Keratinocyte (primary cell): ENCODE measurements around the gene JAKMIP1. TPM values are rescaled to one million over a fixed set of nuclear protein-coding genes. Genes with fewer than 3 reads are reported as not detected.

Experiments
- DNase-seq: peaks from one replicate; pipeline ENCODE4 v3.0.0-alpha.2; 2011; ENCODE audit warnings: low read depth, missing footprints, low spot score
- FAIRE-seq: peaks from 2 replicates; lab custom pipeline; 2011; peaks lifted over from hg19 to GRCh38; lab: Jason Lieb, UNC
- H2AFZ ChIP-seq: 2 replicates; pipeline ENCODE4 v1.6.0; 2012; ENCODE audit warnings: low read length, control low read depth, inconsistent platforms; ENCODE audit not compliant: control insufficient read depth
- H3K27ac ChIP-seq: 2 replicates; pipeline ENCODE4 v1.5.1; 2011; ENCODE audit warnings: low read length; ENCODE audit not compliant: control insufficient read depth, insufficient read depth
- H3K27me3 ChIP-seq: 3 replicates; pipeline ENCODE4 v1.6.0; 2011; ENCODE audit warnings: low read length; ENCODE audit not compliant: control insufficient read depth, insufficient read depth; ENCODE audit errors: extremely low read depth
- H3K36me3 ChIP-seq, 2 experiments: 2 replicates in 1 of 2; 3 replicates in 1 of 2; pipeline ENCODE4 v1.5.1; 2011; ENCODE audit warnings: low read length in 2 of 2, mild to moderate bottlenecking in 1 of 2; ENCODE audit not compliant: control insufficient read depth in 2 of 2, insufficient read depth in 2 of 2; ENCODE audit errors: extremely low read depth in 1 of 2
- H3K4me1 ChIP-seq: 3 replicates; pipeline ENCODE4 v1.5.1; 2011; ENCODE audit warnings: low read length; ENCODE audit not compliant: control insufficient read depth, insufficient read depth; ENCODE audit errors: extremely low read depth
- H3K4me2 ChIP-seq: 3 replicates; pipeline ENCODE4 v1.6.0; 2011; ENCODE audit warnings: low read depth, low read length; ENCODE audit not compliant: control insufficient read depth, insufficient read depth; ENCODE audit errors: extremely low read depth
- H3K4me3 ChIP-seq, 3 experiments: fragments of 200-600 bp in 1 of 3; sonication (generic) in 1 of 3; 2 replicates in 2 of 3; 3 replicates in 1 of 3; pipeline ENCODE4 v1.5.1; 2011 to 2016; ENCODE audit warnings: low read length in 3 of 3, mild to moderate bottlenecking in 3 of 3, control low read depth in 2 of 3, inconsistent platforms in 1 of 3, low read depth in 1 of 3, mixed read lengths in 1 of 3, mixed run types in 1 of 3, moderate library complexity in 1 of 3; ENCODE audit not compliant: control insufficient read depth in 2 of 3, insufficient read depth in 2 of 3; ENCODE audit errors: extremely low read depth in 1 of 3
- H3K79me2 ChIP-seq: 2 replicates; pipeline ENCODE4 v1.6.0; 2012; ENCODE audit warnings: low read length; ENCODE audit not compliant: control insufficient read depth, insufficient read depth
- H3K9ac ChIP-seq: 3 replicates; pipeline ENCODE4 v1.6.0; 2011; ENCODE audit warnings: low read length; ENCODE audit not compliant: control insufficient read depth, insufficient read depth; ENCODE audit errors: extremely low read depth
- H3K9me1 ChIP-seq: 3 replicates; pipeline ENCODE4 v1.6.0; 2011; ENCODE audit warnings: low read length; ENCODE audit not compliant: control insufficient read depth, insufficient read depth; ENCODE audit errors: extremely low read depth
- H3K9me3 ChIP-seq: 2 replicates; pipeline ENCODE4 v1.5.1; 2012; ENCODE audit warnings: low read depth, low read length; ENCODE audit not compliant: control insufficient read depth
- H4K20me1 ChIP-seq: 3 replicates; pipeline ENCODE4 v1.6.0; 2011; ENCODE audit warnings: low read length; ENCODE audit not compliant: control insufficient read depth, insufficient read depth; ENCODE audit errors: extremely low read depth
- EZH2 ChIP-seq: IDR thresholded peaks from one replicate; pipeline ENCODE4 v1.6.1; 2012; ENCODE audit warnings: inconsistent platforms, mild to moderate bottlenecking, low read length, moderate library complexity
- dilution Hi-C: fragments of 300-500 bp; cut with MboI; formaldehyde crosslinking; loops from one replicate; pipeline ENCODE4 v1.7.0; 2020; ENCODE audit warnings: low sequenced_read_pairs; ENCODE audit not compliant: extremely low pct_ligation_motif_present
- polyA plus RNA-seq, 5 experiments: library from polyadenylated mRNA; depleted of rRNA in 3 of 5; stranded (reverse) in 3 of 5; stranded (forward) in 1 of 5; unstranded in 1 of 5; fragments of >200 nt; gene quantifications; 1 replicate in 1 of 5; 2 replicates in 3 of 5; 3 replicates in 1 of 5; pipeline versions ENCODE4 v1.2.1 to v1.2.3, GENCODE V29; 2011 to 2012; ENCODE audit warnings: missing spikeins in 2 of 5, low read depth in 1 of 5, low replicate concordance in 1 of 5
- TF ChIP-seq, protein P1 (sequence below), 3 experiments: IDR thresholded peaks in 1 of 3; conservative IDR thresholded peaks in 1 of 3; optimal IDR thresholded peaks in 1 of 3; 2 replicates in 2 of 3; 3 replicates in 1 of 3; pipeline versions ENCODE3 to v1.5.1; 2011; ENCODE audit warnings: low read length in 3 of 3, mild to moderate bottlenecking in 3 of 3, moderate library complexity in 2 of 3, control low read depth in 1 of 3, inconsistent platforms in 1 of 3; ENCODE audit not compliant: insufficient read depth in 2 of 3; ENCODE audit errors: extremely low read depth in 1 of 3

The JAKMIP1 gene
- polyA plus RNA-seq, 1 donor (not counting 4 experiments of a cell fraction or from before 2014, with no cell fraction given), result not detected

DNA sequence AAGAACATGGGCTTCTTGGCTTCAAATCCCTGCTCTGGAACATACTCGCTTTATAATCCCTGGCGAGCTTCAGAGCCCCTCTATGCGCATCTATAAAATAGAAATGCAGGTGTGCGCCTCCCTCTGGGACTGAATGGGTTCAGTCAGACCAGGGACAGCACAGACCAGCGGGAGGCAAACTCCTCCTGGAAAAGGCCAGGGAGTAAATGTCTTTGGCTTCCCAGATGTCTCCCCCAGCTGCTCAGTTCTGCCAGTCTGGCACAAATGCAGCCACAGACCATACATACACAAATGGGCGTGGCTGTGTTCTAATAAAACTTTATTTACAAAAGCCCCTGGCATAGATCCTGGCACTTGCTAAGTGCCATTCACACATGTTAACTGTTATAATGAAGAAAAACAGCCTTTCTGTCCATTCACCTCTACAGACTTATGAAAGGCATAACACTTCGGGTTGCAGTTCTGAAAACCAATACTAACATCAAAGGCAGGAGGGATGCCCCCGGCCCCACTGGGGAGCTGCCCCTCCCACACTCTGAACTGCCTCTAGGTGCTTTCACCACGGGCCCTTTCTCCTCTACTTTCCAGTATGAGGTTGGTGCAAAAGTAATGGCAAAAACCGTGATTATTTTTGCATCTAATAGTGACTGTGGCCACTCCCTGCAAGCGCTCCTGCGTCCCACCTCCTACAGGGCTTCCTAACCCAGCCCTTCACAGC lies 4.6 kb downstream of the JAKMIP1 start:
- Histone ChIP-seq H4K20me1 (no peaks in the 10 kb centered on the region), H3K4me2 (no peak overlapping the region), H3K27ac (no peak overlapping the region), H2AFZ (no peak overlapping the region), H3K4me3 (no peak overlapping the region), H3K9me3 (no peaks in the 10 kb centered on the region), H3K79me2 (no peaks in the 10 kb centered on the region), H3K36me3 (no peaks in the 10 kb centered on the region), H3K27me3 (peaks cover 32% of the 10 kb centered on the region), H3K9me1 (no peaks in the 10 kb centered on the region), H3K4me1 (no peaks in the 10 kb centered on the region), H3K9ac (no peak overlapping the region)
- no peak for DNase-seq
- dilution Hi-C loops, result no loop called here
- FAIRE-seq, result no peak
- no peak for TF ChIP-seq EZH2
- TF ChIP-seq, protein P1, sequence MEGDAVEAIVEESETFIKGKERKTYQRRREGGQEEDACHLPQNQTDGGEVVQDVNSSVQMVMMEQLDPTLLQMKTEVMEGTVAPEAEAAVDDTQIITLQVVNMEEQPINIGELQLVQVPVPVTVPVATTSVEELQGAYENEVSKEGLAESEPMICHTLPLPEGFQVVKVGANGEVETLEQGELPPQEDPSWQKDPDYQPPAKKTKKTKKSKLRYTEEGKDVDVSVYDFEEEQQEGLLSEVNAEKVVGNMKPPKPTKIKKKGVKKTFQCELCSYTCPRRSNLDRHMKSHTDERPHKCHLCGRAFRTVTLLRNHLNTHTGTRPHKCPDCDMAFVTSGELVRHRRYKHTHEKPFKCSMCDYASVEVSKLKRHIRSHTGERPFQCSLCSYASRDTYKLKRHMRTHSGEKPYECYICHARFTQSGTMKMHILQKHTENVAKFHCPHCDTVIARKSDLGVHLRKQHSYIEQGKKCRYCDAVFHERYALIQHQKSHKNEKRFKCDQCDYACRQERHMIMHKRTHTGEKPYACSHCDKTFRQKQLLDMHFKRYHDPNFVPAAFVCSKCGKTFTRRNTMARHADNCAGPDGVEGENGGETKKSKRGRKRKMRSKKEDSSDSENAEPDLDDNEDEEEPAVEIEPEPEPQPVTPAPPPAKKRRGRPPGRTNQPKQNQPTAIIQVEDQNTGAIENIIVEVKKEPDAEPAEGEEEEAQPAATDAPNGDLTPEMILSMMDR (optimal IDR thresholded peaks at IDR 0.05 in 1 of 3, IDR thresholded peaks at IDR 0.05 in 1 of 3, conservative IDR thresholded peaks at IDR 0.05 in 1 of 3; ENCODE audit: extremely low read depth in 1 of 3, insufficient read depth in 2 of 3, low read length in 3 of 3), result no peak

DNA sequence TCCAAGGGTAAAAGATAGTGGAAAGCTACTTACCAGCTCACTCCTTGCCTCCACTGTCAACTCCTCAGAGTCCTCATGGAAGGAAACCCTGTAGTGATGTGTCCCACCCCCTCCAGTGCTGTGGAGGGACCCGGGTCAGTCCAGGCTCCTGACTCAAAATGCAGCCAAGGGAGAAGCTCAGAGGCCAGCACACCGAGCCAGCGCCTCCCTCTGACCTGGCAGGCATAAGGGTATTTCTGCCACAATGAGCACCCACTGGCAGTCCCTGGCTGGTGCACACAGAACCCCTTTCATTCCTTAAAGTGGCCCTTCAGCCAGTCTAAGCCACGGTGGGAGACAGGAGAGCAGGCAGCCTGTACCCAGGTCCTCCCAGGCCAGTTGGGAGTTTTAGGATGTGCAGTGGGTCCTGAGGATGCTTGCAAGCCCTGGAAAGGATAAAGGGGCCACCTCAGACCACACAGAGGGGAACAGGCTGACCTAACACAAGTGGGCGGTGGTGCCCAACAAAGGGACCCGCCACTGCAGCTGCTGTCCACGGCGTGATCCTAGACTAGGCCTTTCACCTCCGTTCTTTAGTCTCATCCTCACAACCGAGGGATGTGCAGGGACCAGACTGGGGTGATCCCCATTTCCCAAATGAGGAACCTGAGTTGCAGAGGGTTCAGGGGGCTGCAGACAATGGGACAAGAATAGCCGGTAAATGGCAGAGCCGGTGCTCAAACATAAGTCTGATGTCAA lies 5.7 kb downstream of the JAKMIP1 start:
- H3K36me3 ChIP-seq, result no peaks in the 10 kb centered on the region
- no peaks in the 10 kb centered on the region for H4K20me1 ChIP-seq
- H2AFZ ChIP-seq, result no peak overlapping the region
- DNase-seq (no peak), FAIRE-seq (no peak)
- no peaks in the 10 kb centered on the region for H3K79me2 ChIP-seq
- no peaks in the 10 kb centered on the region for H3K4me1 ChIP-seq
- H3K27ac ChIP-seq, result no peak overlapping the region
- H3K4me2 ChIP-seq, result no peak overlapping the region
- peaks cover 24% of the 10 kb centered on the region for H3K27me3 ChIP-seq
- H3K4me3 ChIP-seq, result no peak overlapping the region
- no peak overlapping the region for H3K9ac ChIP-seq
- H3K9me3 ChIP-seq, result no peaks in the 10 kb centered on the region
- TF ChIP-seq EZH2, result no peak
- TF ChIP-seq, protein P1 (optimal IDR thresholded peaks at IDR 0.05 in 1 of 3, IDR thresholded peaks at IDR 0.05 in 1 of 3, conservative IDR thresholded peaks at IDR 0.05 in 1 of 3; ENCODE audit: extremely low read depth in 1 of 3, insufficient read depth in 2 of 3, low read length in 3 of 3), result no peak
- dilution Hi-C loops, result no loop called here
- no peaks in the 10 kb centered on the region for H3K9me1 ChIP-seq
